ENCODE data around the gene FAM43B. TPM values are rescaled to one million over a fixed set of nuclear protein-coding genes. Genes with fewer than 3 reads are reported as not detected.

The FAM43B gene
- total RNA-seq, 1 experiment from 2014 or later: 2.9 TPM

- TF ChIP-seq ZNF425 (CRISPR knock-in tag; conservative IDR thresholded peaks at IDR 0.05): no peak
- TF ChIP-seq MAX (CRISPR knock-in tag; IDR thresholded peaks at IDR 0.05): 0 out of 2 replicates have a peak, but pooled peaks have one; percentile 20
- peak; percentile 86 for TF ChIP-seq HMGXB4 (CRISPR knock-in tag; IDR thresholded peaks at IDR 0.05)
- no peak for TF ChIP-seq ZNF263 (CRISPR knock-in tag; IDR thresholded peaks at IDR 0.05; ENCODE audit: low read depth)
- TF ChIP-seq CBFB (CRISPR knock-in tag; IDR thresholded peaks at IDR 0.05; ENCODE audit: low read depth): no peak
- no peak for TF ChIP-seq NR2C2 (CRISPR knock-in tag; IDR thresholded peaks at IDR 0.05)
- TF ChIP-seq MYBL2 (CRISPR knock-in tag; IDR thresholded peaks at IDR 0.05): peak; percentile 13; the same call in 1 of the 2 replicates
- no peak for TF ChIP-seq ATF6 (CRISPR knock-in tag; IDR thresholded peaks at IDR 0.05)
- TF ChIP-seq GRHL2 (CRISPR knock-in tag; IDR thresholded peaks at IDR 0.05; ENCODE audit: insufficient replicate concordance, severe bottlenecking): no peak
- no peak for TF ChIP-seq E2F1 (CRISPR knock-in tag; IDR thresholded peaks at IDR 0.05)
- TF ChIP-seq ATF2 (CRISPR knock-in tag; IDR thresholded peaks at IDR 0.05; ENCODE audit: borderline replicate concordance, low read depth): no peak
- TF ChIP-seq ZNF532 (CRISPR knock-in tag; IDR thresholded peaks at IDR 0.05; ENCODE audit: borderline replicate concordance): no peak
Observed at GRCh38 chr1:20552728-20553445, 514 bp downstream of the FAM43B start (continued).

Measured in WTC11 (cell line).